GM12878 (cell line): Measurements from ENCODE around the gene PIEZO2. TPM values are rescaled to one million over a fixed set of nuclear protein-coding genes. Genes with fewer than 3 reads are reported as not detected.

ENCODE experiments used
- ATAC-seq: fragments of 200-7000 bp; cut with Tn5 transposase; 3 replicates; pipeline ENCODE4 v1.9.1; 2020; ENCODE audit warnings: mild to moderate bottlenecking, moderate library complexity
- BruUV-seq: library from RNA; stranded (reverse); fragments of 400-500 nt; replicated peaks from 2 replicates; lab custom pipeline; 2021; lab: Mats Ljungman, UMichigan
- CTCF ChIA-PET: fragments of 300-600 bp; sonication (Branson Sonifier 250); formaldehyde crosslinking; extraction: SDS; loops from one replicate; lab custom pipeline; 2021; ENCODE audit warnings: inconsistent platforms; lab: Yijun Ruan, JAX
- POLR2A ChIA-PET: fragments of 350-600 bp; formaldehyde crosslinking; extraction: SDS; loops from one replicate; lab custom pipeline; 2021; ENCODE audit warnings: inconsistent platforms; lab: Charles Lee
- RAD21 ChIA-PET: fragments of 300-600 bp; sonication (Branson Sonifier 250); formaldehyde crosslinking; loops from one replicate; lab custom pipeline; 2023; ENCODE audit warnings: antibody characterized with exemption; ENCODE audit not compliant: unreplicated experiment; lab: Charles Lee
- SMC1A ChIA-PET: fragments of 300-600 bp; sonication (Branson Sonifier 250); formaldehyde crosslinking; loops from one replicate; lab custom pipeline; 2023; ENCODE audit not compliant: unreplicated experiment, uncharacterized antibody; lab: Charles Lee
- DNase-seq: peaks from one replicate; pipeline ENCODE4 v3.0.0-alpha.2; 2011; ENCODE audit warnings: low read depth, low spot score
- FAIRE-seq: peaks from 3 replicates; lab custom pipeline; 2011; peaks lifted over from hg19 to GRCh38; lab: Jason Lieb, UNC
- H2AFZ ChIP-seq: 2 replicates; pipeline ENCODE4 v1.6.0; 2011; ENCODE audit warnings: low read depth, low read length, control low read depth; ENCODE audit not compliant: control insufficient read depth
- H3K27ac ChIP-seq: 2 replicates; pipeline ENCODE4 v1.5.1; 2011; ENCODE audit warnings: control low read depth; ENCODE audit not compliant: control insufficient read depth, insufficient read depth
- H3K27me3 ChIP-seq, 2 experiments: replicated peaks in 1 of 2; 2 replicates each; pipeline versions ENCODE4 v1.6.0 to v1.6.1; 2011; ENCODE audit warnings: low read length in 1 of 2; ENCODE audit not compliant: control insufficient read depth in 2 of 2, insufficient read depth in 2 of 2
- H3K36me3 ChIP-seq, 2 experiments: 2 replicates each; pipeline ENCODE4 v1.5.1; 2011; ENCODE audit warnings: low read length in 1 of 2; ENCODE audit not compliant: control insufficient read depth in 2 of 2, insufficient read depth in 2 of 2
- H3K4me1 ChIP-seq: 2 replicates; pipeline ENCODE4 v1.6.1; 2011; ENCODE audit warnings: mild to moderate bottlenecking, low read length, moderate library complexity, mixed read lengths; ENCODE audit not compliant: control insufficient read depth, insufficient read depth
- H3K4me2 ChIP-seq: 2 replicates; pipeline ENCODE4 v1.6.0; 2011; ENCODE audit warnings: control low read depth; ENCODE audit not compliant: control insufficient read depth, insufficient read depth
- H3K4me3 ChIP-seq: fragments of 200-600 bp; sonication (generic); 2 replicates; pipeline ENCODE4 v1.5.1; 2016
- H3K79me2 ChIP-seq: 2 replicates; pipeline ENCODE4 v1.6.0; 2011; ENCODE audit warnings: low read length; ENCODE audit not compliant: control insufficient read depth, insufficient read depth
- H3K9ac ChIP-seq: 2 replicates; pipeline ENCODE4 v1.8.0; 2011; ENCODE audit warnings: low read length, control low read depth, mixed read lengths; ENCODE audit not compliant: control insufficient read depth, insufficient read depth
- H3K9me3 ChIP-seq: replicated peaks from 3 replicates; pipeline ENCODE4 v1.5.1; 2011; ENCODE audit warnings: mild to moderate bottlenecking, low read length; ENCODE audit not compliant: control insufficient read depth, insufficient read depth
- H4K20me1 ChIP-seq: 2 replicates; pipeline ENCODE4 v1.6.0; 2011; ENCODE audit not compliant: control insufficient read depth, insufficient read depth
- ATF7 ChIP-seq: fragments of 450-650 bp; IDR thresholded peaks from 2 replicates; pipeline ENCODE4 v1.6.1; 2016; ENCODE audit warnings: low read depth, mild to moderate bottlenecking
- MXI1 ChIP-seq: fragments of 150-350 bp; IDR thresholded peaks from 2 replicates; pipeline ENCODE4 v1.6.1; 2011; ENCODE audit warnings: low read depth, mild to moderate bottlenecking, inconsistent platforms, low read length, improper control_type of control experiment
- POLR2A ChIP-seq: IDR thresholded peaks from 2 replicates; pipeline ENCODE4 v1.6.1; 2011; ENCODE audit warnings: low read depth, mild to moderate bottlenecking, low read length
- WGBS: methylation state at CpG from one replicate; pipeline ENCODE4 v1.1.6; 2016; ENCODE audit warnings: low lambda C conversion rate; ENCODE audit not compliant: insufficient replicate concordance, insufficient coverage; ENCODE audit errors: missing lambda C conversion rate; 5-methylcytosine and 5-hydroxymethylcytosine counted together
- in situ Hi-C: fragments of 300-500 bp; cut with MboI; formaldehyde crosslinking; loops from 9 replicates; pipeline ENCODE4 v1.14.3; 2018; ENCODE audit warnings: mixed read lengths
- intact Hi-C: fragments of 100-400 bp; cut with micrococcal nuclease; formaldehyde crosslinking; loops from one replicate; pipeline ENCODE4 v1.14.2; 2022; ENCODE audit not compliant: unreplicated experiment
- polyA plus RNA-seq, 11 experiments: library from polyadenylated mRNA; depleted of rRNA in 4 of 11; unstranded in 6 of 11; stranded (reverse) in 5 of 11; fragments of >200 nt; fragmentation: Nextera tagmentation in 4 of 11; fragmentation: Illumina TruSeq in 1 of 11; extraction: Ambion mirVana in 4 of 11; extraction: Trizol in 1 of 11; gene quantifications; 1 replicate in 1 of 11; 2 replicates in 10 of 11; pipeline versions ENCODE4 v1.2.1 to v1.2.3, GENCODE V29; 2011 to 2016; ENCODE audit warnings: inconsistent platforms in 2 of 11, missing spikeins in 2 of 11, low read depth in 1 of 11
- total RNA-seq, 4 experiments: library from RNA; depleted of rRNA in 3 of 4; stranded (reverse); fragments of >200 nt in 3 of 4; fragmentation: Illumina TruSeq in 1 of 4; extraction: Trizol in 1 of 4; gene quantifications; 2 replicates each; pipeline versions ENCODE4 v1.2.1 to v1.2.3, GENCODE V29; 2013 to 2021

Gene PIEZO2
- total and polyA plus RNA-seq, 10 of the 15 experiments (the other 5 are each of a cell fraction or from before 2014, with no cell fraction given), result 6.7 to 42.3 (median 27.4) TPM

- H3K9ac ChIP-seq, result no peak overlapping the region
- no TSS peak for BruUV-seq
- H2AFZ ChIP-seq, result no peak overlapping the region
- no peak for FAIRE-seq
- ATAC-seq, result no peak
- RAD21 ChIA-PET, result no interaction called here
- H3K27me3 ChIP-seq, result no peaks in the 10 kb centered on the region
- no peaks in the 10 kb centered on the region; the same call in 2 of the 3 replicates for H3K9me3 ChIP-seq
- POLR2A ChIA-PET, result no interaction called here
- no peaks in the 10 kb centered on the region for H3K4me1 ChIP-seq
- CTCF ChIA-PET, result interaction anchor here (0.6 kb wide), 1 partner anchor 582 kb away, joined by 3 read pairs; no protein-coding TSS in a partner anchor
- peaks cover 0 to 14% of the 10 kb centered on the region in 2 experiments for H3K36me3 ChIP-seq
- H4K20me1 ChIP-seq, result no peaks in the 10 kb centered on the region
- 44% methylated on average over 60 of the region's 67 CpGs for WGBS
- in situ Hi-C loops, result no loop called here
- TF ChIP-seq ATF7 (no peak), POLR2A (peak; percentile 44; the same call in 1 of the 2 replicates)
- TF ChIP-seq, all 136 proteins: peak for 1
- no peak for DNase-seq
- no peaks in the 10 kb centered on the region for H3K79me2 ChIP-seq
- H3K4me3 ChIP-seq, result no peak overlapping the region
- H3K4me2 ChIP-seq, result no peak overlapping the region
- SMC1A ChIA-PET, result interaction anchor here (0.6 to 1.2 kb wide), 2 partner anchors 13 to 19 kb away, joined by 3 read pairs; no protein-coding TSS in a partner anchor
- no peak overlapping the region for H3K27ac ChIP-seq
- intact Hi-C loops, result no loop called here
These were observed 422.9 kb downstream of the PIEZO2 start for GRCh38 chr18:10726198-10727068.

DNA sequence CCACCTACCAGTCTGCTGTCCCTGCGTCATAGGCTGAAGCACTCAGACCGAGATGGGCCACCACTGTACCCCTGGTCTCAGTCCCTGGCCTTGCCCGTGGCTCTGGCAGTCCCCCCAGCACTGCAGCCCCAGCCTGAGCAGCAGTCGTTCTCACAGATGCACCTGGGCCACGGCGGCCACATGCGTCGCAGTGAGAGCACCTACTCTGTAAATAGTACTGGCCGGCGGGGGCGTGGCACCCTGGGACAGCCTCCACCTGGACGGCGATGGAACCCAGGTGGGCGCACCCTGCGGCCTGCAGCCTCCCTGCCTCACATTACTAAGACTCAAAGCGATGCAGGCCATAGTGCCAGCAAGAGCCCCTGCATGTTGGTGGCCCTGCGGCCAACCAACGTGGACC is 424.7 kb downstream of the PIEZO2 start:
- WGBS, result 67% methylated on average over 18 of the region's 18 CpGs
- no peaks in the 10 kb centered on the region; the same call in 2 of the 3 replicates for H3K9me3 ChIP-seq
- no peak overlapping the region for H3K9ac ChIP-seq
- FAIRE-seq (no peak), ATAC-seq (no peak), DNase-seq (no peak)
- POLR2A ChIA-PET, result no interaction called here
- no peak overlapping the region for H3K4me2 ChIP-seq
- TF ChIP-seq MXI1 (no peak), POLR2A (peak; percentile 44; the same call in 1 of the 2 replicates)
- CTCF ChIA-PET, result no interaction called here
- no peak overlapping the region for H3K4me3 ChIP-seq
- H4K20me1 ChIP-seq, result no peaks in the 10 kb centered on the region
- no peaks in the 10 kb centered on the region for H3K4me1 ChIP-seq
- in situ Hi-C loops, result no loop called here
- intact Hi-C loops, result no loop called here
- H3K79me2 ChIP-seq, result no peaks in the 10 kb centered on the region
- SMC1A ChIA-PET, result no interaction called here
- no peaks in the 10 kb centered on the region for H3K27me3 ChIP-seq
- RAD21 ChIA-PET, result no interaction called here
- H2AFZ ChIP-seq, result no peak overlapping the region
- H3K27ac ChIP-seq, result no peak overlapping the region
- no TSS peak for BruUV-seq
- peaks cover 0 to 12% of the 10 kb centered on the region in 2 experiments for H3K36me3 ChIP-seq
